NCI-H226 (cell line): ENCODE results near the gene SLC34A3.
"Not testable (repeated sequence)": the region's sequence is repeated elsewhere in the genome, so short reads cannot be mapped to it uniquely, and the experiment has no call there.

ENCODE experiments used
- DNase-seq: peaks from one replicate; pipeline ENCODE4 v3.0.0-alpha.2; 2015

The SLC34A3 gene

GRCh38 chr9:137243626-137244485 is 13.2 kb downstream of the SLC34A3 start:
- DNase-seq = no peak

DNA sequence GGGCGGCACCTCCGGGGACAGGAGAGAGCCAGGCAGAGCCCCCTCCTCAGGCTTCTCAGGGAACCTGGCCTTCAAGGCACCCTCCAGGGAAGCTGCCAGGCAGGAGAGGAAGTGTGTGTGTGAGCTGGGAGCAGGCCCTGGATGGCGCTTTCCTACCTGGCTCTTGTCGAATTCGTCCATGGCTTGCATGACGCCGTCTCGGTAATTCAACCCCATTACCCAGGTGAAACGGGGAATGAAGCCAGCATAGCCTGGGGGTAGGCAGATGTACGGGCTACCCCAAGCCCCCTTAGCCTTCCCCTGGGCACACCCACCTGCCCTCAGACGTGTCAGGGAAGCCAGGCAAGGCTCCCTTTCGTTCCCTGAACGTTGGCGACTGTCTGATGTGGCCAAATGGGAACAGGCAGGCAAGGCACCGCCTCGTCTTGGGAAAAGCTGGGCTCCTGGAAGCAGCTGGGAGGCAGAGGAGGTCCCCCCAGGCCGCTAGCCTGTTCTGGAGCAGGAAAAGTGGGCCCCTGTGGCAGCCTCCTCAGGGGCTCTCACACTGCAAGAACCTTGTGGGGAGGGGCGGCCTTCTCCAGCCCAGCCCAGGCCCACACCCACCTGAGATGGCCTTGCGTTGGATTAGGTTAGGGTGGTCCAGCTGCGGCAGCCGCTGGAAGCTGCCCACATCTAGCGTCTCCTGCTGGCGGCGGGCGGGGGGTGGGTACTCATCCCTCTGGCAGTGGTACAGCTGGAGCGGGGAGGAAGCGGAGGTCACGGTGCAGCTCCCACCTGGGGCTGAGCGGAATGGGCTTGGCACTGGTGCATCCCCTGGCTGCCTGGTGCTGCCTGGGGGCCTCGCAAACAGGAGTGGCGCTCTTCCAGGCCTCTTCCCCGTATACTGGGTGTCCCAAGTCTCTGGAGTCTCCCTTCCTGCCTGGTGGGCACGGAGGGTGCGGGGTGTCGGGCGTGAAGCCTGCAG is 14.1 kb downstream of the SLC34A3 start:
- DNase-seq = no peak

DNA sequence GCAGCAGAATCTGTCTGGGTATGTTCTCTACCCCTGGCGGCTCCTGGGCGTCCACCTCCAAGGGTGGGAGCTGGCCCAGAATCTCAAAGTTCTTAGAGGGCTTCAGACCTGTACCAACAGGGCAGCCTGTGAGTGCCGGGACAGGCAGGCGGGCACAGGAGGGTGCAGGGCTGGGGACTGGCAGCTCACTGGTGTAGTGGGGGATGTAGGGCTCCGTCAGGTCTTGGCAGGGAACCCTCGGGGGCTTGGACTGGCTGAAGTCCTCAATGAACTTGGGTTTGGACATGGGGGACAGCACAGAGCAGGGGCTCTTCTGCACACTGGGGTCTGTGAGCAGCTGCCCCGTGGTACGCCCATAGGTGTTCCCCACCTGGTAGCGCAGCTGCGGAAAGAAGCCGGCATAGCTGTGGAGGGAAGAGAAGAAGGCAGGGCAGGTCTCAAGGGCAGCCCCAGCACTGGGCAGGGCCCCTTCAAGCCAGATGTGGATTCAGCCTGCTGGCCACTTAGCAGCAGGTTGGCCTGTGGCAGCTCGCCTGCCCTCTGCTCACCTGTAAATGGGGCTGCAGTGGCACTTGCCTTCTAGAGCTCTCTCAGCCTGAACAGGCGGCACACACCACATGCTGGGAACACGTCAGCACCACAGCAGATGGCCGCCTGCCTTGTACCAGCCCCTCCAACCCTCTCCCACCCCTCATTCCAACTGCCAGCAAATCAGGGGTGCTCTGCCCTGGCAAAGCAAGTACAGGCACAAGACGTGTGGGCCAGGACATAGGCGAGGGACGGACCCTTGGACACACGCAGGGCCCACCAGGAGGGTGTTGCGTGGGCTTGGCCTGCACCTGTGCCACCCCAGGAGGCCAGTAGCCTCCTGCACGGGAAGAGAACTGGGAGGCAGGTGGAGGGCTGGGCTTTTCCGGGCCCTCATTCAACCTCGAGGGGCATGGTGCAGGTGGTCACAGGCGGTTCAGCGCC is 15.0 kb downstream of the SLC34A3 start:
- DNase-seq = no peak

GRCh38 chr9:137247135-137247915 is 16.6 kb downstream of the SLC34A3 start:
- DNase-seq = no peak

- no peak for DNase-seq
Observed at GRCh38 chr9:137247916-137248175, 17.1 kb downstream of the SLC34A3 start.

DNA sequence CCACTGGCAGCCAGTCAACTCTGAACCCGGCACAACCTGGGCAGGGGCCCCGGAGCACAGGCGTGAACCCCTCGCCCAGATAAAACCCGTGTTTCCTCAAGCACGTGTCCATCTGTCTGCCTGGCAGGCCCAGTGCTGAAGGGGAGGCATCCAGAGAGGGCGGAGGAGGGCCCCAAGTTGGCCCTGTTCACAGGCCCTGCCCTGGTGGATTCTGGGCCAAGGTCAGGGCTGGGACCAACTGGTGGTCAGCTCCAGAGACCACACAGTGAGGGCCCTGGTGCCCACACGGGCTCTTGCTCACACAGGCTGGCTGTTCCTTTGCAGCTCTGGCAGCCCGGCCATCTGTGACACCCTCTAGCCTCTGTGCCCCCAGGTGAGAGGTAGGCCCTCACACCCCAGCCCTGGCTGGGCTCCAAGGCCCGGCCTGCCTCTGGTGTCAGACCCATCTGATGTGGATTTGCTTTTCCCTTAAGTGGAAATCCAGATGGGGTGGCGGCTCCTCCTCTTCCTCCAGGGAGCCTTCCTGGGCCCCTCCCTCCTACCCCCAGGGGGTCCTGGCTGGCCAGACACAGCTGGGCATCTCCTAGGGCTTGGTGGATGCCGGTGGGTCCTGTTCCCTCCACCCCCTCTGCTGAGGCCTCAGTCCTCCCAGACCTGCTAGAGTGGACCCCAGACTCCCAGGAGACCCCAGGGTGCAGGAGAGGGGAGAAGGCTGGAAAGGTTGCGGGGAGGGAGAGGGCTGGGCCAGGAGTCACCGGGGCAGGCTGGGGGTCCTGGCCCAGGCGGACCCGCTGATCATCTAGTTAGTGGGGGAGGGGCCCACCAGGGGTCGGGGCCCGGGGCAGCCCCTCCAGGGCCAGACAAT is 19.9 kb downstream of the SLC34A3 start:
- no peak for DNase-seq

DNA sequence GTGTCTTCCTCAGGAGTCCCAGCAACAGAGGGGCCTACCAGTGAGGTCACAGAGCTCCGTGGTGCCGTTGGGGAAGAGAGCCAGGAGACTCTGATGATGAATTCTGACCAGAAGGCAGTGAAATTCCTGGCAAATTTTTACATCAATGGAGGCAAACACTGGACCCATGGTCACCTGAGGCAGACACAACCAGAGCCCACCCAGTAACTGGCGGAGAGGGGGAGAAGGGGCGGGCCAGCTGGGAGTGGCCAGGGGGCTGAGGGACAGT is 20.4 kb downstream of the SLC34A3 start, which contains the start of gene STPG3:
STPG3 (plus strand) TSS at position 93 of the 268 bp plus-strand sequence; CDS start at position 94, 1 bp downstream.
- DNase-seq = no peak

GRCh38 chr9:137251490-137252268 is 21.0 kb downstream of the SLC34A3 start:
- no peak for DNase-seq

DNA sequence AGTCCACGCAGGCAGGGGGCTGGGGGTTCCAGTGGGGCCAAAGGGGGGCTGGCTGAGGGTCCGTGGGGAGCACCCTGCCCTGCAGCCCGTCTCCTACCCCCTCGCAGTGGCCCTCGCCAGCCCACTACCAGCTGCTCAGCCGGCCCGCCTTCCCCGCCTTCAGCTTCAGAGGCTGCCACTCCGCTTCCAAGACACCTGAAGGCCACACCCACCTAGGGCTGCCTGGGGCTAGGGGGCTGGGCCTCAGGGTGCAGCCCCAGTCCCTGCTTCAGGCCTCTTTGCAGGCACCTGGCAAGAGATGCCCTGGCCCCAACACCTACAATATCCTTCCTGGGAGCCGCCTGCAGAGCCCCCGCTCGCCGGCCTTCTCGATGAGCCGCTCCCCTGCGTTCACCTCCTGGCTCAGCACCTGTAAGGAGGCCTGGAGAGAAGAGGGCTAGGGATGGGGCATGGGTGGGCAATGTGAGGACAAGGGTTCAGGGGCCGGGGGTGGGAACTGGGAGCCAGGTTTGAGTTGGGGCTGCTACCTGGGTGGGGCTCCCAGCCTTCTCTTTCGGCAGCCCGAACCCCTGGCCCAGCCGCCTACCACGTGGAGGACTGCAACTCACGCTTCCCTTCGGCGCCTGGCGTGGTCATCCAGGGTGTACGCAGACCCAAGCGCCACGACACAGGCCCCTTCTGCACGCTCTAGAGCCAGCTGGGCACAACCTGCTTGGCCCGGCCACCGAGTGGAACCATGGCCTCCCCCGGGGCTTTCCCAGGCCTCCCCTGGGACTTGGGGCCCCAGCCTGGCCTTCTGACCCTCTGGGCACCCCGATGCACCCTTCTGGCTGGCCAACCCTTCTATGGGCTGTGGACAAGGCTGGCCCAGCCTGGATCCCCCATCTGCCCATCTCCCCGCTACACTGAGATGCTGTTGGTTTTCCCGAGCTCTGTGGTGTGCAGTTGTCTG is 22.1 kb downstream of the SLC34A3 start:
- no peak for DNase-seq

DNA sequence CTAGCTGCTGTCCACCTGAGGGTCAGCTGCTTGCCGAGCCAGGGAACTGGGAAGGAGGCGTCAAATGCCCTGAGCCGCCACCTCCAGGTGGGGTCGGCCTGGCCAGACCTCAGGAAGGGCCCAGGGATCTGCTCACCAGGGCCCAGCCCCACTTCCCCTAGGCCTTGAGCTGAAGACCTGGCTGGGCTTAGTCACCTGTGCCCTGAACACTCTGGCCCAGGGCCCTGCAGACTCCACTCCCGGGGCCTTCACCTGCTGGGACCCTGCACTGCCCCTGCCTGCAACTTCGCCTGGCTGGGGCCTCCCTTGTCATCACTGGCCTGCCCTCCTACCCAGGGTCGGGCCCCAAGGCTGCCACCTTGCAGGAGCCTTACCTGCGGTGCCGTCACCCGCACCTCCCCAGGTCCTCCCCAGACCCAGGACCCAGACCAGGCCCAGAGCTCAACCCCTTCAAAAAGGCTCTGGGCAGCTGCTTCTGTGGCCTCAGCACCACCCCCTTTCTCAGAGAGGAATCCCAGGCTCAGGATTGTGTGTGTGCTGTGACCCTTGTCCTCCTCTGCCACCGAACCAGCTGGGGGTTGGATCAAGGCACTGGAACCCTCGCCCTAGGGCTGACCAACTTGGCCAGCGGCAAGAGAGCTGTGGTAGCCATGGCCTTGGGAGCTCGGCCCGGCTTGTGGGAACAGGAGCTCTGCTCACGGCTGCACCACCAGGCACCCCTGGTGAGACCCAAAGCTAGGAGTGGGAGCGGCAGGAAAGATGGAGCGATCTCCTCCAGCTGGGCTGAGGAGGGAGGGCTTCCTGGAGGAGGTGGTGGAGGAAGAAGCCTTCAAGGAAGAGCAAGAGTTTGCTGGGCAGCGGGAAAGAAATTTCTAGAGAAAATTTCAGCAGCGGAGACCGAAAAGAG is 23.3 kb downstream of the SLC34A3 start:
- DNase-seq = no peak

- peak; percentile 72 for DNase-seq
Observed at GRCh38 chr9:137254624-137255447, 24.1 kb downstream of the SLC34A3 start, which contains the start of gene NELFB. NELFB (plus strand) TSS chr9:137255327.

DNA sequence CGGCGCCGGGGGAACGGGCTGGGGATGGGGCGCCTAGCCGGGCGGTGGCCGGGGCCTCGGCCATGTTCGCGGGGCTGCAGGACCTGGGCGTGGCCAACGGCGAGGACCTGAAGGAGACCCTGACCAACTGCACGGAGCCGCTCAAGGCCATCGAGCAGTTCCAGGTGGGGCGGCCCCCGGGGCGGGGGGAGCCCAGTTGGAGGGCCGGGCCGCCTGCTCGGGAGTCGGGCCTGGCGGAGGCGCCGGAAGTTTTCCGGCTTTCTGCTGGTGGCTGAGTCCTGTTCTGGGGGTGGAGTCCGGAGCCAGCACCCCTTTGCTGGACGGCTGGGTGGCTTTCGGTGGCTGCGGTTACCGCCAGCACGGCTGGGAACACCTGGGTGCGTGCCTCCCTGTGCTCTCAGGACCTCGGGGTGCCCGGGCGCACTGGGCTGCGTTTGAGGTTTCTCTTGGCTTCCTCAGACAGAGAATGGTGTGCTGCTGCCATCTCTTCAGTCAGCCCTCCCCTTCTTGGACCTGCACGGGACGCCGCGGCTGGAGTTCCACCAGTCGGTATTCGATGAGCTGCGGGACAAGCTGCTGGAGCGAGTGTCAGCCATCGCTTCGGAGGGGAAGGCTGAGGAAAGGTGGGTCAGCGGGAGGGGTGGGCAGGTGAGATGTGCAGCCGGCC is 24.9 kb downstream of the SLC34A3 start:
- no peak for DNase-seq

GRCh38 chr9:137256362-137256761 is 25.7 kb downstream of the SLC34A3 start:
- DNase-seq = no peak

- DNase-seq = no peak
Observed at GRCh38 chr9:137256856-137257255, 26.2 kb downstream of the SLC34A3 start.

DNA sequence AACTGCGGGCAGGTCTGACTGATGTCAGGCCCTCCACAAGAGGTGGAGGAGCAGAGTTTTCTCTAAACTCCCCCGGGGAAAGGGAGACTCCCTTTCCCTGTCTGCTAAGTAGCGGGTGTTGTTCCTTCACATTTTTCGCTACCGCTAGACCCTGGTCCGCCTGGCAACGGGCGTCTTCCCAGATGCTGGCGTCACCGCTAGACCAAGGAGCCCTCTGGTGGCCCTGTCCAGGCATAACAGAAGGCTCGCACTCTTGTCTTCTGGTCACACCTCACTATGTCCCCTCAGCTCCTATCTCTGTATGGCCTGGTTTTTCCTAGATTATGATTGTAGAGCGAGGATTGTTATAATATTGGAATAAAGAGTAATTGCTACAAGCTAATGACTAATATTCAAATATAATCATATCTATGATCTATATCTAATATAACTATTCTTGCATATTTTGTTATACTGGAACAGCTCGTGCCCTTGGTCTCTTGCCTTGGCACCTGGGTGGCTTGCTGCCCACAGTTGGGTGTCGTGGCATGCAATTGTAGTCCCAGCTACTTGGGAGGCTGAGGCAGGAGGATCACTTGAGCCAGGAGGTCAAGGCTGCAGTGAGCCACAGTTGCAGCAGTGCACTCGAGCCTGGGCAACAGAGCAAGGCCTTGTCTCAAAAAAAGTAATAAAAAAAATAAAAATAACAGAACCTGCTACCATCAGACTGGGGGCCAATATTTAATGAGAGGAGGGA is 31.6 kb downstream of the SLC34A3 start:
- DNase-seq = not testable (repeated sequence)

- DNase-seq = no peak
Observed at GRCh38 chr9:137262909-137263285, 32.2 kb downstream of the SLC34A3 start.
